Dermis blood vessel endothelial cell (primary cell): ENCODE measurements around the gene TCOF1. TPM values are rescaled to one million over a fixed set of nuclear protein-coding genes. Genes with fewer than 3 reads are reported as not detected.

Source experiments
- DNase-seq: peaks from one replicate; pipeline ENCODE4 v3.0.0; 2010
- total RNA-seq: library from RNA; depleted of rRNA; stranded (reverse); fragments of >200 nt; gene quantifications from 2 replicates; pipeline ENCODE4 v1.2.3, GENCODE V29; 2014

TCOF1 gene
- total RNA-seq, 1 donor from 2014 or later, result 14.3 TPM

DNA sequence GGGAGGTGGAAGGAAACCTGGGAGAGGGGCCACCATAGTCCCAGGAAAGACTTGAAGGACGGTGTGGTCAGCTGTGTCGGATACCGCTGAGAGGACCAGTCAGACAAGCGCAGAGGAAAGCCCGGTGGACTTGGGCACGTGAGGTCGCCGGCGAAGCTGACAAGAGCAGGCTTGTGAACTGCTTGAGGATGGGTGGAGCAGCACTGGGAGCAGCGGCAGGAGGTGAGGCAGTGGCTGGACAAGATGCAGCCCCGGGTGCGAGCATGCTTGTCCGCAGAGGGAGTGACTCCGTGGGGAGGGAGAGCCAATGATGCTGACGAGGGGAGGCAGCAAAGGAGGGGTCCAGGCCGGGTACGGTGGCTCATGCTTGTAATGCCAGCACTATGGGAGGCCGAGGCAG, 73.6 kb downstream of the TCOF1 start:
- no peak for DNase-seq

DNA sequence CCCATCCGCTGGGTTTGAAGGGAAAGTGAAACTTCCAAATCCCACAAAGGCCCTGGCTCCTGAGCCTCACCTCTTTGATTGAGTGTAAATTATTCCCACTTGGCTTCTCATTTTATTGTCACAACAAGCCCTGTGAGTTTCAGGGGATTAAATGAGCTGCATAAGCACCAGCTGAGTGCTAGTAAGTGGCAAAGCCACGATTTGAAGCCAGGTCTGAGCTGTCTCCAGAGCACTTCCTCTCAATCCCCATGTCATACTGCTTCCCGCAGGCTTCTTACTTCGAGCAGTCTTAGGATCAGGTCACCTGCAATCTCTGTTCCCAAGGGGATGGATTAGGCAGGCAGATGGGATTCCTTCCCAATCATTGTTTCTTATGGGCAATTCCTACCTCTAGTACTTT, 74.1 kb downstream of the TCOF1 start:
- no peak for DNase-seq

GRCh38 chr5:150434464-150434863, 77.0 kb downstream of the TCOF1 start:
- no peak for DNase-seq

DNA sequence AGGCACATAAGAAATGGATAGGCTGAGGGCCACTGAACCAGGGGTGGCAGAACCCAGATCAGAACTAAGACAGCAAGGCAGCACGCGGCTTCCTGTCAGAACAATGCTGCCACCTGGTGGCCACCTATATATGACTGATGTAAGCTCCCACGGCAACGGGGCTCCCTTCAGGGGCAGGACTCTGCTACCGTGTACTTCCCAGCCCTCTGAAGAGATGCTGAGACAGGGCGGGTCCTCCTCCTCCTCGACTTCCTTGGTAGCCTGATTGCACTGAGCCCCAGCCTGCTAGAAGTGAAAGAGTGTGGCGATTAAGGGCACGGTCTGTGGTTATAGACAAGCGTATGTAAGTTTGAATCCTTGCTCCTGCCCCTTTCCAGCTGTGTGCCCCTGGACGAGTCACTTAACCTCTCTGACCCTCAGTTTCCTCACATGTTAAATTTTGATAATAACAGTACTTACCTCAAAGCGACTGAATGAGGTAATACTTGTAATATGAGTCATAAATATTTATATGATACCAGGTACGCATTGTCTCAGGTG, 78.7 kb downstream of the TCOF1 start:
- peak; percentile 92 for DNase-seq

DNA sequence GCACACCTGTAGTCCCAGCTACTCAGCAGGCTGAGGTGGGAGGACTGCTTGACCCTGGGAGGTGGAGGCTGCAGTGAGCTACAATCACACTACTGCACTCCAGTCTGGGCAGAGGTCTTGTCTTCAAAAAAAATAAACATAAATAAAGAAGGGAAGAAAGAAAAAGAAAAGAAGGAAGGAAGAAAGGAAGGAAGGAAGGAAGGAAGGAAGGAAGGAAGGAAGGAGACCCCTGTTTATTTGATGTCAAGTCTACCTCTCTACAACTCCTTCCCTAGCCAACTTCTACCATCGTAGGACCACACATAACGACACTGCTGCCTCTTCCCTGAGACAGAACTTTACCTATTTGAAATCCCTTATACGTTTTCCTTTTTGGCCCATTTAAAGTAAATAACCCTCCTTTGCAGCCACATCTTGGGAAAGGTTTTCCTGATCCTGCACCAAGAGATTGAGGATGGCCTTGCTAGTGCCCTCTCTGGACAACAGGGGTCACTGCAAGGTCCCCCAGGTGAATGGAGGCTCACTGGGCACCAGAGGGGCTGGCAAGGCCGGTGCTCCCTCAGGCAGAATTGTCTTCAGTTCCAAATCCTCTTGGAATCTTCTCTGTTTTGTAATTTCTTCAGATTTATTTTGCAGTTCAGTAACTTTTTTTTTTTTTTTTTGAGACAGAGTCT, 81.5 kb downstream of the TCOF1 start:
- peak; percentile 57 for DNase-seq

- no peak for DNase-seq
These were observed 83.7 kb downstream of the TCOF1 start for GRCh38 chr5:150440948-150441812.

DNA sequence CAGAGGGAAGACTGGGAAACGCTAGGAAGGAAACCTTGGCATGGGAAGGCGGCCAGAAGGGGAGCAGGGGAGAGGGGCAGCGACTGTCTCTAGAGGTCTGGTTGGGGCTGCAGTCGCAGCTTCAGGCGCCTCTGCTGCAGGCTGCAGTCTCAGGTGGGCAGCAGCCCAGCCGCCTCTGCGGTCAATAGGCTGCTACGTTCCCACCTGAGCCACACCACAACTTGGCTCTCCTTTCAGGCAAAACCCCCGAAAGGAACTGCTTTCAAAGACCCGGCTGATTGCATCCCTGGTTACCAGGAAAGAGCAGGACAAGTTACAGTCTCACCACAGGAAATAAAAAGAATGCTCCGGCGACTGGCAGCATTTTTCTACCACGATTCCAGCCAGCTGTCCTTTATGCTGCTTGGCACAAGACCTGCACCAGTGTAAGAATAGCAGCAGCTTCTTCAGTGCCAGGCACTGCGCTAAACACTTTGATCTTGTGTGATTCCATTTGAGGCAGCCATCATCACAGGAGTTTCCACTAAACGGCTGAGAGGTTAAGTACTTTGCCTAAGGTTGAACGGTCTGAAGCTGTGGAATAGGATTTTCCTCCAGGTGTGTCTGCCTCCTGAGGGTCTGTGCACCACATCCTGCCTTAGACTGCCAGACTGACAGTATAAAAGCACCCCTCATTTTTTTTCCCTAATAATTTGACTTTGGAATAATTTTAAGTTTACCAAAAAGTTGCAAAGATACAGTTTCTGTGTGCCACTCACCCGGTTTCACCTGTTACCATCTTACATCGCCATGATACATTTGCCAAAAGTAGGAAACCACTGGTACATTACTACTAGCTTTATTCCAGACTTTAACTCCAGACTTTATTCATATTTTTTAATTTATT, 84.6 kb downstream of the TCOF1 start:
- peak; percentile 45 for DNase-seq

DNA sequence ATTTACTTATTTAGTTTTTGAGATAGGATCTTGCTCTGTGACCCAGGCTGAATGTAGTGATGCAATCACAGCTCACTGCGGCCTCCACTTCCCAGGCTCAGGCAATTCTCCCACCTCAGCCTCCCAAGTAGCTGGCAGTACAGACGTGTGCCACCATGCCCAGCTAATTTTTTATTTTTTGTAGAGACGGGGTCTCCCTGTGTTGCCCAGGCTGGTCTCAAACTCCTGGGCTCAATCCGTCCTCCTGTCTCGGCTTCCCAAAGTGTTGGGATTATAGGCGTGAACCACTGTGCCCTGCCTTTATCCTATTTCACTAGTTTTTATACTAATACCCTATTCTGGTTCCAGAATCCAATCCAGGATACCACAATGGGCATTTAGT, 85.2 kb downstream of the TCOF1 start:
- DNase-seq, result no peak

- no peak for DNase-seq
These were observed 86.0 kb downstream of the TCOF1 start for GRCh38 chr5:150443242-150444075.

- no peak for DNase-seq
These were observed 87.3 kb downstream of the TCOF1 start for GRCh38 chr5:150444770-150445169.

DNA sequence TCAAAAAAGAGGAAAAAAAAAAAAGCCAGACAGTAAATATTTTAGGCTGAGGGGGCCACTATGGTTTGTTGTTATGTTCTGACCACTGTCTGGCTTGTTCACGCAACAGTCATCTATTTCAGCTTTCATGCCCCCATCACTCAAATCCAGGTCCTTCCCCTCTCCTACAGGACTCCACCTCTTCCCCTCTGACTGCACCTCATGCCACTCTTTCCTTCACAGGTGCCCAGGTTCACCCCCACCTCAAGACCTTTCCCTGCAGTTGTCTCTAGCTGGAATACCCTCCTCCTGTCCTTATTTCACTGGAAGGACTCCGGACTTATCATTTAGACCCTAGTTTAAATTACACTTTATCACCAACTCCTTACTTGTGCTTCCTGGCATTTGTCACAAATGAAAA, 88.6 kb downstream of the TCOF1 start:
- no peak for DNase-seq

DNA sequence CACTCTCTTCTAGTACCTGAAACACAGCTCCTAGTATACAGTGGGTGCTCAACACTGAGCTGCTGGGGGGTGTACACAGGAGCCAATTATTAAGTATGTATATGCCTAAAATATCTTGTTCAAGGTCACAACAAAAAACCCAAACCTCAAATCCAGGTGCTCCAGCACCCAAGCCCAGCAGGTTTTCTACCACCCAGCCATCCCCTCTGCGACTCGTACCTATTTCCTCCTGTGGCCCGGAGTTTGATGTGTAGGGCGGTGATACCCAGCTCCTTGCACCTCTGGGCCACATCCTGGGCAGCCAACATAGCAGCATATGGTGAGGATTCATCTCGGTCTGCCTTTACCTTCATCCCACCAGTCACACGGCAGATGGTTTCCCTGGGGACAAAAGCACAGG, 89.1 kb downstream of the TCOF1 start:
- DNase-seq, result no peak

DNA sequence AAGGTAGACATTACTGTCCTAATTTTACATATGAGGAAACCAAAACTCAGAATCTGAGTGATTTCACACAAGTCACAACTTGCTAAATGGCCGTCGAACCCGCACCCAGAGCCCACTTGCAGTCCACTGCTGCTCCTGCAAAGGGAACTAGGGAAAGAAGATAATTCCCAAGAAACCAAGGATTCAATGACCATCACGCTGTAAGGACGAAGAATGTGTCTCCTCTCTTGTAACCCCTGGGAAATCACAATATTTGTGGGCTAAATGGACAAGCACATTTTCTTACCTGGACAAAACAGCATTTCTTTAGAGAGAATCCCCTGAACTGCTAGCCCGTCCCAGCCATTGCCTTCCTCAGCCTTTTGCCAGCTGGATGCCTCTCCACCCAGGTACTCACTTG, 89.7 kb downstream of the TCOF1 start:
- no peak for DNase-seq

GRCh38 chr5:150448334-150448733, 90.8 kb downstream of the TCOF1 start:
- no peak for DNase-seq

GRCh38 chr5:150448952-150449516, 91.5 kb downstream of the TCOF1 start:
- DNase-seq, result peak; percentile 50

Other genes starting within 250 kb of the TCOF1 start
- gene PDGFRB, start 201.9 kb upstream of the TCOF1 start, total RNA-seq, result 9.9 and 17.0 TPM in 2 replicates
- gene CDX1, start 190.9 kb upstream of the TCOF1 start, total RNA-seq, result not detected in 2 replicates
- gene SLC6A7, start 167.6 kb upstream of the TCOF1 start, total RNA-seq, result not detected in 2 replicates
- gene CAMK2A, start 67.9 kb upstream of the TCOF1 start, total RNA-seq, result not detected in 2 replicates
- 0.28 and 0.68 TPM in 2 replicates for gene ARSI, start 54.8 kb upstream of the TCOF1 start, total RNA-seq
- 2.8 and 4.8 TPM in 2 replicates for gene CD74, start 55.2 kb downstream of the TCOF1 start, total RNA-seq
- gene RPS14, start 92.0 kb downstream of the TCOF1 start, total RNA-seq, result 1,615 and 3,652 TPM in 2 replicates
- gene NDST1, start 150.4 kb downstream of the TCOF1 start, total RNA-seq, result 68.1 and 99.5 TPM in 2 replicates